H1 (cell line): Measurements from ENCODE around the gene IDI1.

Experiments
- CEBPB ChIP-seq: IDR thresholded peaks from 2 replicates; pipeline ENCODE4 v1.6.1; 2012; ENCODE audit warnings: low read depth, low read length
- EZH2 ChIP-seq: fragments of 200-600 bp; sonication (generic); IDR thresholded peaks from 2 replicates; pipeline ENCODE4 v1.7.1; 2012; ENCODE audit warnings: low read depth, mild to moderate bottlenecking, moderate library complexity, low read length, inconsistent platforms; ENCODE audit not compliant: severe bottlenecking
- KDM1A ChIP-seq: fragments of 200-600, 300-600 bp; sonication (generic); IDR thresholded peaks from 2 replicates; pipeline ENCODE4 v1.7.1; 2016; ENCODE audit warnings: mild to moderate bottlenecking, low read length, borderline replicate concordance
- ZNF274 ChIP-seq: IDR thresholded peaks from 2 replicates; pipeline ENCODE4 v1.7.0; 2012; ENCODE audit warnings: low read length, borderline replicate concordance; ENCODE audit errors: extremely low read depth
- TF ChIP-seq, protein P1 (sequence below): IDR thresholded peaks from 2 replicates; pipeline ENCODE4 v1.6.1; 2012; ENCODE audit warnings: inconsistent platforms

GRCh38 chr10:1059902-1060301 is 11.0 kb upstream of the IDI1 start:
- TF ChIP-seq KDM1A: no peak
- no peak for TF ChIP-seq CEBPB
- TF ChIP-seq, protein P1, sequence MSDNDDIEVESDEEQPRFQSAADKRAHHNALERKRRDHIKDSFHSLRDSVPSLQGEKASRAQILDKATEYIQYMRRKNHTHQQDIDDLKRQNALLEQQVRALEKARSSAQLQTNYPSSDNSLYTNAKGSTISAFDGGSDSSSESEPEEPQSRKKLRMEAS: no peak
- TF ChIP-seq ZNF274: no peak
- TF ChIP-seq EZH2: no peak
